Smooth muscle cell (in vitro differentiated cells): ENCODE measurements around the gene SLC25A19. TPM values are rescaled to one million over a fixed set of nuclear protein-coding genes. Genes with fewer than 3 reads are reported as not detected.
A peak's percentile ranks its signal among the peaks of the same experiment; 100 is the strongest.

Experiments used
- DNase-seq: peaks from one replicate; lab custom pipeline; 2025; ENCODE audit not compliant: unreplicated experiment; lab: John Stamatoyannopoulos, UW
- H2AFZ ChIP-seq: fragments of 200-600 bp; sonication (generic); 2 replicates; pipeline ENCODE4 v1.6.0; 2016; ENCODE audit warnings: antibody characterized with exemption, low read depth, mild to moderate bottlenecking
- H3F3A ChIP-seq: fragments of 200-600 bp; sonication (generic); 2 replicates; pipeline ENCODE4 v1.6.0; 2017; ENCODE audit warnings: antibody characterized with exemption, low read depth
- H3K27ac ChIP-seq: fragments of 200-600 bp; sonication (generic); 2 replicates; pipeline ENCODE4 v1.5.1; 2016; ENCODE audit warnings: low read depth, mild to moderate bottlenecking
- H3K27me3 ChIP-seq: fragments of 200-600 bp; sonication (generic); 2 replicates; pipeline ENCODE4 v1.6.1; 2016; ENCODE audit warnings: low read depth, mild to moderate bottlenecking
- H3K36me3 ChIP-seq: fragments of 200-600 bp; sonication (generic); 2 replicates; pipeline ENCODE4 v1.5.1; 2016; ENCODE audit warnings: low read depth
- H3K4me1 ChIP-seq: fragments of 200-600 bp; sonication (generic); 2 replicates; pipeline ENCODE4 v1.5.1; 2016; ENCODE audit warnings: low read depth
- H3K4me2 ChIP-seq: fragments of 200-600 bp; sonication (generic); 2 replicates; pipeline ENCODE4 v1.6.0; 2016; ENCODE audit warnings: mild to moderate bottlenecking
- H3K4me3 ChIP-seq: fragments of 200-600 bp; sonication (generic); 2 replicates; pipeline ENCODE4 v1.5.1; 2016; ENCODE audit warnings: mild to moderate bottlenecking
- H3K79me2 ChIP-seq: fragments of 200-600 bp; sonication (generic); 2 replicates; pipeline ENCODE4 v1.6.0; 2016; ENCODE audit warnings: low read depth, mild to moderate bottlenecking
- H3K9ac ChIP-seq: fragments of 200-600 bp; sonication (generic); 2 replicates; pipeline ENCODE4 v1.6.0; 2016; ENCODE audit warnings: low read depth
- H3K9me3 ChIP-seq: fragments of 200-600 bp; sonication (generic); replicated peaks from 2 replicates; pipeline ENCODE4 v1.5.1; 2016; ENCODE audit warnings: low read depth
- H4K20me1 ChIP-seq: fragments of 200-600 bp; sonication (generic); 2 replicates; pipeline ENCODE4 v1.6.0; 2016; ENCODE audit warnings: low read depth
- CTCF ChIP-seq: fragments of 200-600 bp; sonication (generic); IDR thresholded peaks from 2 replicates; pipeline ENCODE4 v1.5.1; 2017; ENCODE audit warnings: borderline replicate concordance, mild to moderate bottlenecking, antibody characterized with exemption; ENCODE audit not compliant: insufficient read depth, poor library complexity, severe bottlenecking
- WGBS: methylation state at CpG from one replicate; pipeline ENCODE4 v1.1.7; 2016; ENCODE audit warnings: low lambda C conversion rate; 5-methylcytosine and 5-hydroxymethylcytosine counted together
- polyA plus RNA-seq: library from polyadenylated mRNA; unstranded; fragments of >200 nt; fragmentation: Nextera tagmentation; extraction: Ambion mirVana; gene quantifications from 2 replicates; pipeline ENCODE4 v1.2.1, GENCODE V29; 2016
- total RNA-seq: library from RNA; depleted of rRNA; stranded (reverse); fragments of >200 nt; gene quantifications from 2 replicates; pipeline ENCODE4 v1.2.3, GENCODE V29; 2014

SLC25A19 gene
- total and polyA plus RNA-seq, 2 experiments from 2014 or later, result 1.9 to 3.6 TPM

DNA sequence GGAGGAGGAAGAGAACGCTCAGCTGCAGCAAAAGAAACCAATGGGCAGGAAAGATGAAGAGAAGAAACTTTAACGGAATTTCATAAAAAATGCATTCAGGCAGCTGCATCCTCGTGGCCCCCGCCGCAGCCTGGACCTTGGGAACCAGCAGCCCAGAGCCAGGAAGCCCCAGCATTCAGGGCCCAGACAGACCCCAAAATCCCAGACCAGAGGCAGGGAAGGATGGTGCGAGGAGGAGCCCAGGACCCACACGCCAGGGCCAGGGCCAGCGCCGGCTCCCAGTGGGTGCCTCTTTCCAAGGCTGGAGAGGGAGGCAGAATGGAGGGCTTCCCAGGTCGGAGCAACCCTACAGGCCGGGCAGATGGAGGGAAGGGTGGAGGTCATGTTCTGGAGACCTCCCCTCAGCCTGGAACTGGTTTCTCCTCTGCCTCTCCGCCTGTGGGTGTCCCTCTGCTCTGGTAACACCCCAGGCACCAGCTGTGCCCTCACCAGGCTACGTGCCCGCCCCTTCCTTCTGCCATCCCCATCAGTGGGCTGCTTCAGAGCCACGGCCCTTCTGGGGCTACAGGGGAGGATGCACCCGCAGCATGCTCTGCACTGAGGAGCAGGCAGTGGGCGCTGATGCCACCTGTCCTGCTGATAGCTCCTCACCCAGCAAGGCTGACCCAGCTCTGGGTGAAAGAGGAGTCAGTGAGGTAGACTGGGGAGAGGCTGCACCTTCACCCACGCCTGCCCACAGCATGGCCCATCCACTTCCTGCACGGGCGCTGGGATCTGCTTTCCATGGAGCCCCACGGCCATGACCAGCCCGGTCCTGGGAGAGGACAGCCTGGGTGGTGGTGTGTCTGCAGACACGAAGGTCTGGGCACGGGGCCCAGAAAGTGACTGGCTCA is 17.0 kb downstream of the SLC25A19 start:
- Histone ChIP-seq H3K79me2 (no peaks in the 10 kb centered on the region), H3K4me2 (peak overlapping the region; percentile 100), H3K4me3 (peak overlapping the region; percentile 91), H3K9ac (no peak overlapping the region), H3K9me3 (no peaks in the 10 kb centered on the region), H3K27ac (no peak overlapping the region), H3K36me3 (no peaks in the 10 kb centered on the region), H3K27me3 (no peaks in the 10 kb centered on the region), H3K4me1 (peaks cover 8% of the 10 kb centered on the region), H2AFZ (peak overlapping the region; percentile 82), H3F3A (peaks cover 6% of the 10 kb centered on the region), H4K20me1 (no peaks in the 10 kb centered on the region)
- no peak for DNase-seq
- no peak for TF ChIP-seq CTCF
- 69% methylated on average over 24 of the region's 24 CpGs for WGBS

GRCh38 chr17:75271233-75271954 is 17.8 kb downstream of the SLC25A19 start:
- H3F3A ChIP-seq, result peaks cover 8% of the 10 kb centered on the region
- H3K4me3 ChIP-seq, result peak overlapping the region; percentile 91
- peaks cover 8% of the 10 kb centered on the region for H3K4me1 ChIP-seq
- H2AFZ ChIP-seq, result peak overlapping the region; percentile 82
- no peaks in the 10 kb centered on the region for H4K20me1 ChIP-seq
- peak; percentile 58 for DNase-seq
- H3K9me3 ChIP-seq, result no peaks in the 10 kb centered on the region
- no peaks in the 10 kb centered on the region for H3K36me3 ChIP-seq
- WGBS, result 1% methylated on average over 66 of the region's 74 CpGs
- peak; percentile 66 for TF ChIP-seq CTCF
- H3K9ac ChIP-seq, result peak overlapping the region; percentile 70
- H3K27ac ChIP-seq, result no peak overlapping the region
- H3K27me3 ChIP-seq, result no peaks in the 10 kb centered on the region
- H3K79me2 ChIP-seq, result no peaks in the 10 kb centered on the region
- peak overlapping the region; percentile 100 for H3K4me2 ChIP-seq

DNA sequence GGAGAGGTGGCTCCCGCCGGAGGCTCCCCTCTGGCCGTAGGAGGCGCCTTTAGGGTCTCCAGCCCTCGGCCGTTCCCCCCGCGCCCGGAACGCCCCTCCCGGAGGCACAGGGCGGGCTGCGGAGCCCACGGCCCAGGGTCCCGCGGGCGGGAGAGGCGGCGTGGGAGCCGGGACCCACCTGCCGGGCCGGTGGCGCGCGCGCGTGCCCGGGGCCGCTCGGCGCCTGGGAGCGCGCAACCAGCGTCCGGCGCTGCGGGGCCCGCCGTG is 18.3 kb downstream of the SLC25A19 start, which contains the start of gene MIF4GD:
TSS of gene MIF4GD (minus strand) at position 266 of the 267 bp plus-strand sequence. CDS start 1,036 bp downstream, outside the sequence.
- Histone ChIP-seq H3K9me3 (no peaks in the 10 kb centered on the region), H3K79me2 (no peaks in the 10 kb centered on the region), H2AFZ (peak within 1 kb of the TSS; percentile 91), H3K4me2 (peak within 1 kb of the TSS; percentile 100), H3K4me1 (peaks cover 8% of the 10 kb centered on the region), H3K27me3 (no peaks in the 10 kb centered on the region), H3K4me3 (peak within 1 kb of the TSS; percentile 91), H4K20me1 (no peaks in the 10 kb centered on the region), H3K9ac (peak within 1 kb of the TSS; percentile 70), H3F3A (peaks cover 11% of the 10 kb centered on the region), H3K36me3 (no peaks in the 10 kb centered on the region), H3K27ac (peak within 1 kb of the TSS; percentile 43)
- no peak for TF ChIP-seq CTCF
- WGBS, result 0% methylated on average over 30 of the region's 39 CpGs
- no peak for DNase-seq
